ENCODE data around the gene TSHZ2.

DNA sequence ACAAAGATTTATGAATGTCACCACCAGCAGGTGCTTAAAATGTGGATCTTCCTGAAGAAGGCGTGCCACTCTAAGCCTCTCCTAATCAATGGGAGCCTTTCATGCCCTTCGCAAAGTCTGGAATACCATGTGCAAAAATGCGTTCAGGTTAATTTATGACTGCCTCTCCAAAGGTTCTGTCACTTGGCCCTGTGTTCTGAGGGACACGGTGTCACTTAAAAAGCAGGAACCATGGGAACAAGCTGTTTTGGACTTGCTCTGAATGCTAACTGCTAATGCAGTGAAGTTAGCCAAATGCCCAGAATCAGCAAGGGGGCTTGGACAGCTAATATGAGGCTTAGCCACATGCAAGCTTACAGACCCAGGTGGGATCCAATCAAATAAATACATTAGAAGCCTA is 250.3 kb downstream of the TSHZ2 start:
- TF ChIP-seq GATA3 (IDR thresholded peaks at IDR 0.05; ENCODE audit: low read depth, low read length) (no peak), GATA2 (IDR thresholded peaks at IDR 0.05; ENCODE audit: low read depth, low read length) (no peak)
